CD4-positive, CD25-positive, alpha-beta regulatory T cell (primary cell): ENCODE measurements around the gene CD79B. TPM values are rescaled to one million over a fixed set of nuclear protein-coding genes. Genes with fewer than 3 reads are reported as not detected.
"Not testable (repeated sequence)": the region's sequence is repeated elsewhere in the genome, so short reads cannot be mapped to it uniquely, and the experiment has no call there.

ENCODE experiments used
- ATAC-seq, 2 donors: fragments of 150-1000 bp; cut with Tn5 transposase; one replicate each; pipeline ENCODE4 v1.10.0; 2021; ENCODE audit warnings: low read depth in 2 of 2, moderate number of reproducible peaks in 2 of 2, moderate library complexity in 1 of 2
- DNase-seq, 3 donors: peaks; one replicate each; pipeline versions ENCODE4 v3.0.0 to v3.0.0-alpha.2; 2012 to 2022; ENCODE audit warnings: mixed read lengths in 1 of 3
- H3K27ac ChIP-seq: one replicate; pipeline ENCODE4 v1.7.0; 2013; ENCODE audit warnings: mild to moderate bottlenecking, low read length; ENCODE audit not compliant: insufficient read depth, poor library complexity, severe bottlenecking
- H3K27me3 ChIP-seq: one replicate; pipeline ENCODE4 v1.7.0; 2013; ENCODE audit warnings: low read length; ENCODE audit not compliant: control insufficient read depth, insufficient read depth
- H3K36me3 ChIP-seq: one replicate; pipeline ENCODE4 v1.7.0; 2013; ENCODE audit warnings: mild to moderate bottlenecking, low read length, moderate library complexity; ENCODE audit not compliant: control insufficient read depth, insufficient read depth
- H3K4me1 ChIP-seq: 2 replicates; pipeline ENCODE4 v1.7.0; 2013; ENCODE audit warnings: mild to moderate bottlenecking, low read length; ENCODE audit not compliant: insufficient read depth, control insufficient read depth, poor library complexity, severe bottlenecking
- H3K4me3 ChIP-seq: one replicate; pipeline ENCODE4 v1.7.0; 2013; ENCODE audit warnings: low read depth, mild to moderate bottlenecking, low read length, moderate library complexity
- H3K9me3 ChIP-seq, 2 experiments: 1 replicate in 1 of 2; 2 replicates in 1 of 2; pipeline ENCODE4 v1.7.0; 2013; ENCODE audit warnings: low read length in 2 of 2, mild to moderate bottlenecking in 1 of 2, moderate library complexity in 1 of 2; ENCODE audit not compliant: control insufficient read depth in 2 of 2
- H3K27ac Mint-ChIP-seq, 3 donors: one replicate each; pipeline ENCODE4 v1.8.0; 2020 to 2022; ENCODE audit warnings: mild to moderate bottlenecking in 3 of 3, mixed read lengths in 3 of 3, moderate library complexity in 2 of 3
- H3K27me3 Mint-ChIP-seq: one replicate; pipeline ENCODE4 v1.8.0; 2022; ENCODE audit warnings: mild to moderate bottlenecking, mixed read lengths
- H3K36me3 Mint-ChIP-seq: one replicate; pipeline ENCODE4 v1.8.0; 2020; ENCODE audit warnings: mixed read lengths
- H3K4me1 Mint-ChIP-seq, 4 donors: one replicate each; pipeline ENCODE4 v1.8.0; 2020 to 2022; ENCODE audit warnings: mixed read lengths in 4 of 4, mild to moderate bottlenecking in 1 of 4
- H3K4me3 Mint-ChIP-seq, 4 donors: one replicate each; pipeline ENCODE4 v1.8.0; 2020 to 2022; ENCODE audit warnings: mild to moderate bottlenecking in 4 of 4, mixed read lengths in 4 of 4, moderate library complexity in 3 of 4
- H3K9me3 Mint-ChIP-seq, 7 donors: one replicate each; pipeline ENCODE4 v1.8.0; 2020 to 2022; ENCODE audit warnings: mixed read lengths in 7 of 7, mild to moderate bottlenecking in 3 of 7, moderate library complexity in 2 of 7
- polyA plus RNA-seq, 4 donors: library from polyadenylated mRNA; unstranded; fragments of 300-500 nt; fragmentation: Illumina TruSeq; gene quantifications; one replicate each; pipeline ENCODE4 v1.2.3, GENCODE V29; 2021
- total RNA-seq: library from RNA; stranded (reverse); gene quantifications from one replicate; pipeline ENCODE4 v1.2.3, GENCODE V29; 2022

Gene CD79B
- total and polyA plus RNA-seq, 5 donors from 2014 or later = 31.4 to 85.1 (median 62.3) TPM

GRCh38 chr17:63928172-63928666 lies 3.9 kb downstream of the CD79B start:
- H3K36me3 ChIP-seq = peaks cover 13% of the 10 kb centered on the region
- no peak for ATAC-seq
- H3K27ac Mint-ChIP-seq = no peak overlapping the region

GRCh38 chr17:63927464-63928171 lies 4.5 kb downstream of the CD79B start:
- H3K9me3 ChIP-seq = no peaks in the 10 kb centered on the region
- Mint-ChIP-seq H3K27ac (no peak overlapping the region), H3K36me3 (no peaks in the 10 kb centered on the region), H3K4me3 (peak overlapping the region in 2 of 4 donors; percentile 4 to 44), H3K27me3 (no peaks in the 10 kb centered on the region), H3K9me3 (no peaks in the 10 kb centered on the region), H3K4me1 (peaks cover 0 to 25% (median 16%) of the 10 kb centered on the region in 4 donors)
- DNase-seq (no peak), ATAC-seq (no peak)
- peaks cover 13% of the 10 kb centered on the region for H3K36me3 ChIP-seq
- H3K27me3 ChIP-seq = no peaks in the 10 kb centered on the region
- no peak overlapping the region for H3K4me3 ChIP-seq
- peaks cover 24% of the 10 kb centered on the region for H3K4me1 ChIP-seq
- no peak overlapping the region for H3K27ac ChIP-seq

More at GRCh38 chr17:63928172-63928666, 3.9 kb downstream of the CD79B start:
- Mint-ChIP-seq H3K36me3 (no peaks in the 10 kb centered on the region), H3K9me3 (no peaks in the 10 kb centered on the region), H3K4me3 (peak overlapping the region in 1 of 4 donors; percentile 71), H3K27me3 (no peaks in the 10 kb centered on the region), H3K4me1 (peaks cover 0 to 29% (median 19%) of the 10 kb centered on the region in 4 donors)
- H3K4me1 ChIP-seq = peaks cover 26% of the 10 kb centered on the region
- H3K27ac ChIP-seq = no peak overlapping the region
- no peak overlapping the region for H3K4me3 ChIP-seq
- H3K27me3 ChIP-seq = no peaks in the 10 kb centered on the region
- no peaks in the 10 kb centered on the region for H3K9me3 ChIP-seq
- no peak for DNase-seq

GRCh38 chr17:63926164-63926563 lies 6.0 kb downstream of the CD79B start:
- H3K27me3 ChIP-seq = no peaks in the 10 kb centered on the region
- no peak overlapping the region for H3K27ac ChIP-seq
- no peak for DNase-seq
- H3K4me1 ChIP-seq = peaks cover 11% of the 10 kb centered on the region
- H3K36me3 Mint-ChIP-seq = no peaks in the 10 kb centered on the region
- H3K36me3 ChIP-seq = peaks cover 13% of the 10 kb centered on the region
- no peak overlapping the region for H3K4me3 Mint-ChIP-seq
- no peak overlapping the region for H3K27ac Mint-ChIP-seq
- ATAC-seq = no peak
- H3K4me3 ChIP-seq = no peak overlapping the region
- peaks cover 0 to 15% (median 8%) of the 10 kb centered on the region in 4 donors for H3K4me1 Mint-ChIP-seq
- H3K9me3 ChIP-seq = no peaks in the 10 kb centered on the region
- no peaks in the 10 kb centered on the region for H3K9me3 Mint-ChIP-seq
- no peaks in the 10 kb centered on the region for H3K27me3 Mint-ChIP-seq

- peaks cover 13% of the 10 kb centered on the region for H3K36me3 ChIP-seq
- H3K9me3 ChIP-seq = no peaks in the 10 kb centered on the region
- Mint-ChIP-seq H3K27me3 (no peaks in the 10 kb centered on the region), H3K4me3 (no peak overlapping the region), H3K27ac (no peak overlapping the region), H3K4me1 (peaks cover 0 to 9% (median 3%) of the 10 kb centered on the region in 4 donors), H3K9me3 (no peaks in the 10 kb centered on the region), H3K36me3 (no peaks in the 10 kb centered on the region)
- no peak overlapping the region for H3K4me3 ChIP-seq
- peak; percentile 26 to 37 for ATAC-seq
- DNase-seq = no peak
- no peaks in the 10 kb centered on the region for H3K27me3 ChIP-seq
- peaks cover 5% of the 10 kb centered on the region for H3K4me1 ChIP-seq
- no peak overlapping the region for H3K27ac ChIP-seq
Measured at GRCh38 chr17:63925615-63926014, 6.5 kb downstream of the CD79B start.

- H3K27ac ChIP-seq, H3K4me3 Mint-ChIP-seq, H3K9me3 ChIP-seq, H3K36me3 ChIP-seq, ATAC-seq, H3K36me3 Mint-ChIP-seq, H3K27me3 ChIP-seq, H3K4me1 ChIP-seq, H3K4me3 ChIP-seq, H3K9me3 Mint-ChIP-seq, H3K27me3 Mint-ChIP-seq, DNase-seq: not testable (repeated sequence)
- H3K4me1 Mint-ChIP-seq = peaks cover 0 to 18% (median 6%) of the 10 kb centered on the region in 4 donors
- H3K27ac Mint-ChIP-seq = peak overlapping the region in 1 of 3 donors; percentile 14
Measured at GRCh38 chr17:63922402-63922801, 9.7 kb downstream of the CD79B start.

GRCh38 chr17:63920779-63921178 lies 11.4 kb downstream of the CD79B start:
- ATAC-seq, H3K27ac ChIP-seq: not testable (repeated sequence)

GRCh38 chr17:63920050-63920449 lies 12.1 kb downstream of the CD79B start:
- not testable (repeated sequence) for H3K36me3 ChIP-seq

More at GRCh38 chr17:63920779-63921178, 11.4 kb downstream of the CD79B start:
- not testable (repeated sequence) for H3K27ac Mint-ChIP-seq, H3K36me3 ChIP-seq, H3K9me3 ChIP-seq, H3K9me3 Mint-ChIP-seq, H3K4me3 ChIP-seq, H3K27me3 ChIP-seq, H3K4me1 ChIP-seq, H3K4me1 Mint-ChIP-seq, DNase-seq, H3K27me3 Mint-ChIP-seq, H3K36me3 Mint-ChIP-seq
- peak overlapping the region in 1 of 4 donors; percentile 62 for H3K4me3 Mint-ChIP-seq

GRCh38 chr17:63919311-63919723 lies 12.8 kb downstream of the CD79B start:
- no peaks in the 10 kb centered on the region for H3K36me3 ChIP-seq
- Mint-ChIP-seq H3K27ac (peak overlapping the region in 2 of 3 donors; percentile 64 to 75), H3K9me3 (no peaks in the 10 kb centered on the region), H3K27me3 (no peaks in the 10 kb centered on the region), H3K4me1 (peaks cover 0 to 10% (median 6%) of the 10 kb centered on the region in 4 donors), H3K36me3 (no peaks in the 10 kb centered on the region), H3K4me3 (no peak overlapping the region)
- DNase-seq (peak; percentile 61 to 81 (median 75)), ATAC-seq (peak; percentile 88)
- H3K4me1 ChIP-seq = peaks cover 7% of the 10 kb centered on the region
- H3K27ac ChIP-seq = no peak overlapping the region
- no peak overlapping the region for H3K4me3 ChIP-seq
- H3K27me3 ChIP-seq = no peaks in the 10 kb centered on the region
- H3K9me3 ChIP-seq = no peaks in the 10 kb centered on the region

More at GRCh38 chr17:63920050-63920449, 12.1 kb downstream of the CD79B start:
- not testable (repeated sequence) for H3K27ac Mint-ChIP-seq, H3K4me1 ChIP-seq, ATAC-seq, H3K36me3 Mint-ChIP-seq, H3K27me3 ChIP-seq, H3K9me3 Mint-ChIP-seq, H3K9me3 ChIP-seq, DNase-seq, H3K4me3 Mint-ChIP-seq, H3K27me3 Mint-ChIP-seq, H3K4me1 Mint-ChIP-seq, H3K4me3 ChIP-seq, H3K27ac ChIP-seq
